Nephron (organoid): ENCODE data around the gene HAPSTR1.

ENCODE experiments used
- H3K27ac Mint-ChIP-seq, 3 experiments: 2 replicates each; pipeline ENCODE4 v1.8.0; 2020; ENCODE audit warnings: mixed read lengths in 3 of 3, mild to moderate bottlenecking in 2 of 3, moderate library complexity in 1 of 3
- H3K27me3 Mint-ChIP-seq: 2 replicates; pipeline ENCODE4 v1.8.0; 2021; ENCODE audit warnings: low read depth, mild to moderate bottlenecking, moderate library complexity, mixed read lengths
- H3K36me3 Mint-ChIP-seq: 2 replicates; pipeline ENCODE4 v1.8.0; 2020; ENCODE audit warnings: low read depth, mixed read lengths
- H3K4me1 Mint-ChIP-seq: 2 replicates; pipeline ENCODE4 v1.8.0; 2020; ENCODE audit warnings: mixed read lengths
- H3K4me3 Mint-ChIP-seq, 3 experiments: 2 replicates each; pipeline ENCODE4 v1.8.0; 2020; ENCODE audit warnings: mild to moderate bottlenecking in 3 of 3, mixed read lengths in 3 of 3, moderate library complexity in 2 of 3
- H3K9me3 Mint-ChIP-seq: 2 replicates; pipeline ENCODE4 v1.8.0; 2020; ENCODE audit warnings: mixed read lengths
- TF ChIP-seq, protein P1 (sequence below), 3 experiments: fragments of 200-600 bp; sonication (generic); IDR thresholded peaks; one replicate each; pipeline ENCODE4 v1.5.0; 2021; ENCODE audit warnings: antibody characterized with exemption in 3 of 3; ENCODE audit not compliant: unreplicated experiment in 3 of 3

HAPSTR1 gene

DNA sequence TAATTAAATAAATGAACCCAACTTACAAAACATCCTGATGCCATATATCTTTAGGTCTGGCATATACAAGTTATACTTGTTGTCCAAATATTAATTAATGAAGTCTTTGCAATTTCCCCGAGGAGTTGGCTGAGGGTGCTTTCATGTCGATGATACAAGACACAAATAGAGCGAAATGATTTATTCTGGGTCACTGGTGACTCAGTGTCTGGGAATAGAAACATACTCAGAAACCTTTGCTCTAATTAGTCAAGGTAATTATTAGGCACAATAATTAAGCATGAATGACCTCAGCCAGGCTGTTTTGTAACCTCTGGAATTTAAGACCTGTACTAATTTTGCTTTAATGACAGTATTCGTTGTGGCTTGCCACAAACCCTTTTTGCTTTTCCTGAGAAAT is 37.0 kb upstream of the HAPSTR1 start:
- Mint-ChIP-seq H3K9me3 (no peaks in the 10 kb centered on the region), H3K4me1 (no peaks in the 10 kb centered on the region), H3K27me3 (no peaks in the 10 kb centered on the region), H3K4me3 (peak overlapping the region in 1 of 3 experiments; percentile 29), H3K36me3 (no peaks in the 10 kb centered on the region), H3K27ac (no peak overlapping the region)
- TF ChIP-seq, protein P1, sequence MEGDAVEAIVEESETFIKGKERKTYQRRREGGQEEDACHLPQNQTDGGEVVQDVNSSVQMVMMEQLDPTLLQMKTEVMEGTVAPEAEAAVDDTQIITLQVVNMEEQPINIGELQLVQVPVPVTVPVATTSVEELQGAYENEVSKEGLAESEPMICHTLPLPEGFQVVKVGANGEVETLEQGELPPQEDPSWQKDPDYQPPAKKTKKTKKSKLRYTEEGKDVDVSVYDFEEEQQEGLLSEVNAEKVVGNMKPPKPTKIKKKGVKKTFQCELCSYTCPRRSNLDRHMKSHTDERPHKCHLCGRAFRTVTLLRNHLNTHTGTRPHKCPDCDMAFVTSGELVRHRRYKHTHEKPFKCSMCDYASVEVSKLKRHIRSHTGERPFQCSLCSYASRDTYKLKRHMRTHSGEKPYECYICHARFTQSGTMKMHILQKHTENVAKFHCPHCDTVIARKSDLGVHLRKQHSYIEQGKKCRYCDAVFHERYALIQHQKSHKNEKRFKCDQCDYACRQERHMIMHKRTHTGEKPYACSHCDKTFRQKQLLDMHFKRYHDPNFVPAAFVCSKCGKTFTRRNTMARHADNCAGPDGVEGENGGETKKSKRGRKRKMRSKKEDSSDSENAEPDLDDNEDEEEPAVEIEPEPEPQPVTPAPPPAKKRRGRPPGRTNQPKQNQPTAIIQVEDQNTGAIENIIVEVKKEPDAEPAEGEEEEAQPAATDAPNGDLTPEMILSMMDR (IDR thresholded peaks at IDR 0.05; ENCODE audit: unreplicated experiment in 3 of 3), result no peak

DNA sequence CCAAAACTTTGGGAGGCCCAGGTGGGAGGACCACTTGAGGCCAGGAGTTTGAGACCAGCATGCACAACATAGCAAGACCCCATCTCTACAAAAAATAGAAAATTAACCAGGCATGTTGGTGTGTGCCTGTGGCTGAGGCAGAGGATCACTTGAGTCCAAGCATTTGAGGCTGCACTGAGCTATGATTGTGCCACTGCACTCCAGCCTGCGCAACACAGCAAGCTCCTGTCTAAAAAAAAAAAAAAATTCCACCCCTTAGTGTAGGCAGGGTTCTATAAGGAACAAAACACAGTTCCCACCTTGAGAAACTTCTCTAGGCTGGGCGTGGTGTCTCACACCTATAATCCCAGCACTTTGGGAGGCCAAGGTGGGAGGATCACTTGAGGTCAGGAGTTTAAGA is 36.3 kb upstream of the HAPSTR1 start:
- H3K4me1 Mint-ChIP-seq, result no peaks in the 10 kb centered on the region
- no peaks in the 10 kb centered on the region for H3K36me3 Mint-ChIP-seq
- TF ChIP-seq, protein P1 (IDR thresholded peaks at IDR 0.05; ENCODE audit: unreplicated experiment in 3 of 3), result no peak
- H3K27me3 Mint-ChIP-seq, result no peaks in the 10 kb centered on the region
- H3K4me3 Mint-ChIP-seq, result no peak overlapping the region
- H3K9me3 Mint-ChIP-seq, result no peaks in the 10 kb centered on the region
- no peak overlapping the region for H3K27ac Mint-ChIP-seq

DNA sequence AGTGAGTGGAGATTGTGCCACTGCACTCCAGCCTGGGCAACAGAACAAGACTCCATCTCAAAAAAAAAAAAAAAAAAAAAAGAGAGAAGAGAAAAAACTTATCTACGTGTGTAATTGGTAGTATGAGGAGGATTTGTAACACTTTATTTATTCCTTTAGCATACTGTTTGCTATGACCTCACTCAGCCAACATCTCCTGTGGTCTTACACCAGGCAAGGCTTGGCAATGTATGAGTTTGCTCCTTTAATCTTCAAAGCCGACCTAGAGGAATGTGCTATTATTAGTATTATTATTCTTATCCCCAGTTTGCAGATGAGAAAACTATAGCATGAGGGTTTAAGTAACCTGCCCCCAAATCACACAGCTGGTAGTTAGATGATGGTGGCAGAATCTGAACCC is 35.8 kb upstream of the HAPSTR1 start:
- Mint-ChIP-seq H3K9me3 (no peaks in the 10 kb centered on the region), H3K27me3 (no peaks in the 10 kb centered on the region), H3K4me1 (no peaks in the 10 kb centered on the region), H3K4me3 (no peak overlapping the region), H3K27ac (no peak overlapping the region), H3K36me3 (no peaks in the 10 kb centered on the region)
- TF ChIP-seq, protein P1 (IDR thresholded peaks at IDR 0.05; ENCODE audit: unreplicated experiment in 3 of 3), result no peak

DNA sequence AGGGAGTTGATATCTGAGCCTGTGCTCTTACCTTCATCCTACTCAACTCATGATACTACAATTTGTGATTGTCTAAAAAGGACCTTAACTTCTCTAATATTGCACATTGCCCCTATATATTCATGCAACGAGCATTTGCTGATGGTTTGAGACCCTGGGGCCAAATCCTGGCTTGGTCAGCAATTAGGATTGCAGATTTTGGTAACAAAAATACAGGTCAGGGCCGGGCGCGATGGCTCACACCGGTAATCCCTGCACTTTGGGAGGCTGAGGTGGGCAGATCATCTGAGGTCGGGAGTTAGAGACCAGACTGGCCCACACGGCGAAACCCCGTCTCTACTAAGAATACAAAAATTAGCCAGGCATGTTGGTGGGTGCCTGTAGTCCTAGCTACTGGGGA is 35.4 kb upstream of the HAPSTR1 start:
- H3K27me3 Mint-ChIP-seq, result no peaks in the 10 kb centered on the region
- H3K4me1 Mint-ChIP-seq, result no peaks in the 10 kb centered on the region
- H3K9me3 Mint-ChIP-seq, result no peaks in the 10 kb centered on the region
- H3K4me3 Mint-ChIP-seq, result no peak overlapping the region
- TF ChIP-seq, protein P1 (IDR thresholded peaks at IDR 0.05; ENCODE audit: unreplicated experiment in 3 of 3), result no peak
- H3K27ac Mint-ChIP-seq, result no peak overlapping the region
- no peaks in the 10 kb centered on the region for H3K36me3 Mint-ChIP-seq

DNA sequence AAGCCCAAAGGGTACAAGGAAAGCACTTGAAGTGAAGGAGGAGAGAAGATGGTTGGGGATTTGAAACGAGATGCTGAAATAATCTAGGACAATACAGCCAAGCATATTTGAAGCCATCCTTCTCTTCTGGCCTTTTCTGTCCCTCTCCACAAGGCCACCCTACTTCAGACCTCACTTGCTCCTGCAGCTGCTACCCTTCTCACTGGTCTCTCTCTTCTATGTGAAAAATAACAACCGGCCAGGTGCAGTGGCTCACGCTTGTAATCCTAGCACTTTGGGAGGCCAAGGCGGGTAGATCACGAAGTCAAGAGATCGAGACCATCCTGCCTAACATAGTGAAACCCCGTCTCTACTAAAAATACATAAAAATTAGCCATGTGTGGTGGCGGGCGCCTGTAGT is 33.2 kb upstream of the HAPSTR1 start:
- no peak overlapping the region for H3K4me3 Mint-ChIP-seq
- H3K9me3 Mint-ChIP-seq, result no peaks in the 10 kb centered on the region
- no peak overlapping the region for H3K27ac Mint-ChIP-seq
- H3K36me3 Mint-ChIP-seq, result no peaks in the 10 kb centered on the region
- peaks cover 5% of the 10 kb centered on the region for H3K4me1 Mint-ChIP-seq
- H3K27me3 Mint-ChIP-seq, result no peaks in the 10 kb centered on the region
- TF ChIP-seq, protein P1 (IDR thresholded peaks at IDR 0.05; ENCODE audit: unreplicated experiment in 3 of 3), result no peak

DNA sequence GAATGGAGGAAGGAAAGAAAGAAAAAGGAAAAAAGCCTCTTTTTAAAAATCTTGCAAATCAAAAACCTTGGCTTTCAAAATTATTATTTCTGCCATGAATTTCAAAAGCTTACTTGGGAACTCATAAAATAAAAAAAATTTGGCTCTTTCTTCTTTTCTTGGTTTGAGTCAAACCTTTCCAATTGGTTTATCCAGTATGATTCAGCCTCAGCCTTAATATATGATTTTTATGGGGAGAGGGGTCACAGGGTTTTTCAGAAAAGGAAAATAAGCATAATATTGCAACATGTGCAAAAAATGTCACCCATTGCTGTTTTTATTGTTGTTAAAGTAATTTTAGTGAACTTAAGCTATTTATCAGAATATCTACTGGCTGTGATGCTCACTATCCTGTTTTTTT is 31.2 kb upstream of the HAPSTR1 start:
- Mint-ChIP-seq H3K27ac (peak overlapping the region in 2 of 3 experiments; percentile 40 to 69), H3K27me3 (no peaks in the 10 kb centered on the region), H3K4me1 (peaks cover 5% of the 10 kb centered on the region), H3K4me3 (no peak overlapping the region), H3K9me3 (no peaks in the 10 kb centered on the region), H3K36me3 (no peaks in the 10 kb centered on the region)
- TF ChIP-seq, protein P1 (IDR thresholded peaks at IDR 0.05; ENCODE audit: unreplicated experiment in 3 of 3), result no peak
